GM23248 (cell line): ENCODE results near the gene GPR55. TPM values are rescaled to one million over a fixed set of nuclear protein-coding genes. Genes with fewer than 3 reads are reported as not detected.

Experiments used
- DNase-seq: peaks from one replicate; pipeline ENCODE4 v3.0.0-alpha.2; 2015
- H2AFZ ChIP-seq: fragments of 200-600 bp; sonication (generic); 2 replicates; pipeline ENCODE4 v1.6.1; 2016; ENCODE audit warnings: antibody characterized with exemption
- H3F3A ChIP-seq: fragments of 200-600 bp; sonication (generic); 2 replicates; pipeline ENCODE4 v1.6.1; 2016; ENCODE audit warnings: mild to moderate bottlenecking, antibody characterized with exemption, mixed run types; ENCODE audit not compliant: insufficient read depth
- H3K27ac ChIP-seq: fragments of 200-600 bp; sonication (generic); 2 replicates; pipeline ENCODE4 v1.5.1; 2016; ENCODE audit warnings: mild to moderate bottlenecking
- H3K27me3 ChIP-seq: fragments of 200-600 bp; sonication (generic); replicated peaks from 2 replicates; pipeline ENCODE4 v1.6.1; 2016; ENCODE audit warnings: mild to moderate bottlenecking; ENCODE audit not compliant: insufficient read depth
- H3K36me3 ChIP-seq: fragments of 200-600 bp; sonication (generic); 2 replicates; pipeline ENCODE4 v1.6.1; 2016; ENCODE audit warnings: low read depth, mild to moderate bottlenecking
- H3K4me1 ChIP-seq: fragments of 200-600 bp; sonication (generic); 2 replicates; pipeline ENCODE4 v1.6.1; 2016; ENCODE audit warnings: mild to moderate bottlenecking; ENCODE audit not compliant: insufficient read depth
- H3K4me2 ChIP-seq: fragments of 200-600 bp; sonication (generic); one replicate; pipeline ENCODE4 v1.6.1; 2016; ENCODE audit warnings: mild to moderate bottlenecking; ENCODE audit not compliant: unreplicated experiment
- H3K4me3 ChIP-seq: fragments of 200-600 bp; sonication (generic); 2 replicates; pipeline ENCODE4 v1.5.1; 2016; ENCODE audit warnings: mild to moderate bottlenecking
- H3K79me2 ChIP-seq: fragments of 200-600 bp; sonication (generic); 2 replicates; pipeline ENCODE4 v1.6.1; 2016; ENCODE audit warnings: mild to moderate bottlenecking; ENCODE audit not compliant: insufficient read depth
- H3K9ac ChIP-seq: fragments of 200-600 bp; sonication (generic); 2 replicates; pipeline ENCODE4 v1.6.1; 2016; ENCODE audit warnings: mild to moderate bottlenecking
- H3K9me2 ChIP-seq: fragments of 200-600 bp; sonication (generic); 2 replicates; pipeline ENCODE4 v1.6.1; 2016; ENCODE audit warnings: mixed run types, mild to moderate bottlenecking, moderate library complexity; ENCODE audit not compliant: insufficient read depth
- H3K9me3 ChIP-seq: fragments of 200-600 bp; sonication (generic); one replicate; pipeline ENCODE4 v1.6.1; 2017; ENCODE audit warnings: low read depth
- H4K20me1 ChIP-seq: fragments of 200-600 bp; sonication (generic); 2 replicates; pipeline ENCODE4 v1.6.0; 2016; ENCODE audit not compliant: insufficient read depth
- EZH2 ChIP-seq: fragments of 200-600 bp; sonication (generic); IDR thresholded peaks from 2 replicates; pipeline ENCODE4 v1.6.1; 2018; ENCODE audit warnings: antibody characterized with exemption, mild to moderate bottlenecking; ENCODE audit not compliant: insufficient read depth, poor library complexity, severe bottlenecking
- EZH2phosphoT487 ChIP-seq: fragments of 200-600 bp; sonication (generic); IDR thresholded peaks from 2 replicates; pipeline ENCODE4 v1.6.1; 2018; ENCODE audit warnings: antibody characterized with exemption, moderate library complexity, mild to moderate bottlenecking, low read depth; ENCODE audit not compliant: insufficient read depth
- WGBS, 2 experiments: methylation state at CpG; one replicate each; pipeline ENCODE4 v1.1.6; 2015 to 2017; ENCODE audit warnings: low lambda C conversion rate in 2 of 2, low coverage in 1 of 2; ENCODE audit errors: missing lambda C conversion rate in 2 of 2; 5-methylcytosine and 5-hydroxymethylcytosine counted together
- in situ Hi-C: fragments of 300-500 bp; cut with MboI; formaldehyde crosslinking; loops from 2 replicates; pipeline ENCODE4 v1.15.0; 2020
- polyA plus RNA-seq: library from polyadenylated mRNA; unstranded; fragments of >200 nt; fragmentation: Nextera tagmentation; extraction: Ambion mirVana; gene quantifications from 2 replicates; pipeline ENCODE4 v1.2.1, GENCODE V29; 2016
- total RNA-seq: library from RNA; depleted of rRNA; stranded (reverse); fragments of >200 nt; shearing (Covaris generic); gene quantifications from 2 replicates; pipeline ENCODE4 v1.2.3, GENCODE V29; 2014

The GPR55 gene
- total and polyA plus RNA-seq, 2 experiments from 2014 or later, result 0.20 TPM; not detected in 1

DNA sequence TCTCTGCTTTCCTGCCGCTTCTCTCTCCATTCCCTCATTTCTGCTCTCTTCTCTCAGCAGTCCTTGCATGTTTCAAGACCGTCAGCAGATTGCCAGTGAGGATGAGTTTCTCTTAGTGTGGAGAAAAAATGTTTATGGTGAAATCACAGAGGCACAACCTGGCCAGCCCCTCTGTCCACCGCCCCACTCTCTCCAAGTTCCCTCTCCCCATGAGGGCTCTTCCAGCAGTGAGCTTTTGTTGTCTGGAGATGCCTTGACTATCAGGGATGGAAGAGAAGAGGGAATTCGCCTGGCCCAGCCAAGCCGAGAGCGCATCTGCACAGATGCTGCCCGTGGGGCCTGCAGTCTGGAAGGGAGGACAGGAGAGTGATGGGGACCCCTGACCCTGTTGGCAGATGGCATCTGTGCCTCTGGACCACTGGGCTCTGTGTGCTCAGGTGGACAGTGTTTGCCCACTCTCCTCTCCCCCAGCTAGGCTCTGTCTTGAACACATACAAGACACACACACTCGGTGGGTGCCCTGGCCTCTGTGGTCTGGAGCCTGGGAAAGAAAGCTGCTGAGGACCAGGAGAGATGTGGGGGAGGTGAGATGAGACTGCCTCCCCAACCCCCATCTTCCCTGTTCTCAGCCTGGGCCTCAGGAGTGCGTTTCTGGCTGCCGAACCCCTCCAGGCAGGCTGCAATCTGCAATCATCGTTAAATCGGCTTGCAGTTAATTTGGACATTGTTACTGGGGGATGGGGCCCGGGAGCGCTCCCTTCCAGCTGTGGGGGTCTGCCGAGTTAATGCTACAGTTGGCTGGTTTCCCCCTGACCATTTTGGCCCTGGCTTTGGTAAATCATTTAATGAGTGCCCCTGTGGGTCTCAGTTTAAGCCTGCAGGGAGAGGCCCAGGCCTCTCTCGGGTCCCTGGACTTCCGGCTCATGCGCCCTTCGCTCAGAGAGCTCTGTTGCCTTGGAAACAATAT lies 55.8 kb downstream of the GPR55 start:
- Histone ChIP-seq H3K9me3 (no peaks in the 10 kb centered on the region), H3K79me2 (no peaks in the 10 kb centered on the region), H3K4me3 (no peak overlapping the region), H3K9ac (no peak overlapping the region), H3K4me2 (no peak overlapping the region), H3K9me2 (no peaks in the 10 kb centered on the region), H3K27me3 (peaks cover 2% of the 10 kb centered on the region; the same call in 1 of the 2 replicates), H3K27ac (no peak overlapping the region), H3F3A (0 out of 2 replicates have a peak, but pooled peaks cover 9% of the 10 kb centered on the region), H4K20me1 (no peaks in the 10 kb centered on the region), H3K4me1 (no peaks in the 10 kb centered on the region), H3K36me3 (no peaks in the 10 kb centered on the region), H2AFZ (no peak overlapping the region)
- WGBS, 2 experiments, result 83 to 84% methylated on average over 19 of the region's 19 CpGs
- no peak for DNase-seq
- in situ Hi-C loops, result no loop called here
- TF ChIP-seq EZH2phosphoT487 (no peak), EZH2 (no peak)

DNA sequence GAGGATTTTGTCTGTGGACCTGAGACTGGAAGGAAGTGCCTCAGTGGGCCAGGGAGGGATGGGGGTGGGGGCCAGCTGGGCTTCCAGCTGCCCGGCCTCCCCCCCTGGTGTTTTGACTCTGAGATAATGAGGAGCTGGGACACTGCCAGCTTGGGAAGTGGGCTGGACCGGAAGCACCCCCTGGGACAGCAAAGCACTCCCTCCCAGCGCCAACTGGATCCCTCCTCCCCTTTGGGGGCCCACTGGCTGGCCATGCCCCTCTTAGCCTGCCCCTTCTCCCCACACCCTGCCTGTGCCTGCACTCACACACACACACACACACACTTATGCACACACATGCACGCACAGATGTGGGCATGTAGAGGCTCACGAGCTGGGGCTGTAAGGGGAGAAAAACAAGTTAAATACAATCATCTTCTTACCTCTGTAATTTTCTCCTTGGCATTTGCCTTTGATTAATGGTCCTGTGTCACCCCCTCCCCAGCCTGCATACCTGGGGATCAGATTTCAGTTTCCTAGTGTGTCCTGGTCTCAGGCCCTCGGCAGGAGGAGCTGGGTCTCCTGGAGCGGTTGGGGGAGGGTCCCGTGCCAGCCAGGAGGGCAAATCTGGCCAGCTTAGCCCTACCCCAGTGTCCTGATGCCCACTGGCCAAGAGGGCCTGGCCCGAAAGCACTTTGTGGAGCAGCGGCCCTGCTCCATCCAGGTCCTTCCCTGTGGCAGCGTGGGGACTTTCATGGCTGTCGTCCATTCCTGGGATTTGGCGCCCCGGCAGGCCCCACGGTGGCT lies 56.7 kb downstream of the GPR55 start:
- no peak for TF ChIP-seq EZH2
- TF ChIP-seq EZH2phosphoT487, result no peak

DNA sequence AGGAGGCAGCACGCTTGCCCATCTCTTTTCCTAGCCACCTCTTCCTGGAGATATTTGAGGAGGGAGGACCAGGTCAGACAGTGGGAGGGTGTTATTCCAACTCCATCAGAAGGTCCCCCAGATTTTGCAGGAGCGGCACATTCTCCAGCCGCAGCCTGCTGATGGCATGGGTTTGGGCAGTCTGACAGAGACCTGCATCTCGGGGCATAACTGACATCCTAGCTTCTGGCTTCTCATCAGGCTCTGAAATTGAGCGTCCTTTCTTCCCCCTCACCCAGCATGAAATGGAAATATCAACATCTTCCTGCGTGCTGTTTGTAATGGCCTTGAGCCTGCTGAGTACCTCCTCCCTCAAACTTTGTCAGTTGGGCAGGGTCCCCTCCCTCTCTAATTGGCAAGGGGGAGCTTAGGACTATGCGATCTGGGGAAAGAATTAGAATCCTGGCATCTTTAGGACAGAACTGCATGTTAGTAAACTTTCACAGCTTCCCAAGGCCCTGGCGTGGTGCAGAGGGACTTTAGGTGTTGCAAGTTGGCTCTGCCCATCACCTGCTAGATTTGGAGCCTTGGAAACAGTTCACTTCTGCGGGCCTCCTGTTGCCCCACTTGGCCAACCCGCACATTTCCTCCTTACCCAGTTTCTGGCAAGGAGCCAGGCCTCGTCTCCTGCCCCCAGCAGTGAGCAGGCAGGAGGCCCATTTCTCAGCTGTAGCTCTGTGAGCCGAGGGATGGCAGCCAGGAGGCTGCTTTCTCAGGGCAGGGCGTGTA lies 58.1 kb downstream of the GPR55 start:
- no peaks in the 10 kb centered on the region for H4K20me1 ChIP-seq
- H3F3A ChIP-seq, result 0 out of 2 replicates have a peak, but pooled peaks cover 9% of the 10 kb centered on the region
- H3K4me1 ChIP-seq, result no peaks in the 10 kb centered on the region
- H3K27me3 ChIP-seq, result peaks cover 22% of the 10 kb centered on the region
- no peaks in the 10 kb centered on the region for H3K9me2 ChIP-seq
- in situ Hi-C loops, result no loop called here
- H3K4me3 ChIP-seq, result no peak overlapping the region
- H3K9me3 ChIP-seq, result no peaks in the 10 kb centered on the region
- H3K27ac ChIP-seq, result no peak overlapping the region
- no peak overlapping the region for H3K4me2 ChIP-seq
- no peak for TF ChIP-seq EZH2phosphoT487
- no peak for TF ChIP-seq EZH2
- no peaks in the 10 kb centered on the region for H3K36me3 ChIP-seq
- peak; percentile 41 for DNase-seq
- H2AFZ ChIP-seq, result no peak overlapping the region
- H3K9ac ChIP-seq, result no peak overlapping the region
- no peaks in the 10 kb centered on the region for H3K79me2 ChIP-seq
- 45 to 46% methylated on average over 13 of the region's 13 CpGs for WGBS, 2 experiments

More for the DNA sequence above, 56.7 kb downstream of the GPR55 start:
- Histone ChIP-seq H3K4me2 (no peak overlapping the region), H4K20me1 (no peaks in the 10 kb centered on the region), H3K36me3 (no peaks in the 10 kb centered on the region), H3K4me1 (no peaks in the 10 kb centered on the region), H3K9me3 (no peaks in the 10 kb centered on the region), H3K9ac (no peak overlapping the region), H3K79me2 (no peaks in the 10 kb centered on the region), H3F3A (0 out of 2 replicates have a peak, but pooled peaks cover 9% of the 10 kb centered on the region), H3K27ac (no peak overlapping the region), H2AFZ (no peak overlapping the region), H3K4me3 (no peak overlapping the region), H3K27me3 (peaks cover 9% of the 10 kb centered on the region; the same call in 1 of the 2 replicates), H3K9me2 (no peaks in the 10 kb centered on the region)
- WGBS, 2 experiments, result 79 to 81% methylated on average over 15 of the region's 15 CpGs
- in situ Hi-C loops, result no loop called here
- DNase-seq, result no peak
